Measurements from ENCODE around the gene FARS2.

The FARS2 gene

DNA sequence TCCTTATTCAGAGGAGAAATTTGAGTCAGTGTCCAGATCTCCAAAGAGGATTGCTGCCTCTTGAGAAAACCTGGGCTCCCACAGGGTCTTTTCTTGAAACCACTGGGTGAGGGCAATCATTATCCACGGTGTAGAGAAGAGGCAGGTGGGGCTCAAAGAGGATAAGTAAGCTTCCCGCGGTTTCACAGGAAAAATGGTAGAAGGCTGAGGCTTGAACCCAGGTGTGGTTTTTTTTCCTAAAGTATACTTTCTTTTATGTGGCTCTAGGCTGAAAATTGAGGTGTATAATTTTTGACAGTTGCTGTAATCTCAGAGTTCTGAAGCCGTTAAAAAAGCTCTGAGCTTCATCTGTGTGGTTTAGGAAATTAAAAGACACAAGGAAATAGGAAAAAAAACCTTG, 164.5 kb downstream of the FARS2 start:
- no peak for DNase-seq (ENCODE audit: low spot score)

DNA sequence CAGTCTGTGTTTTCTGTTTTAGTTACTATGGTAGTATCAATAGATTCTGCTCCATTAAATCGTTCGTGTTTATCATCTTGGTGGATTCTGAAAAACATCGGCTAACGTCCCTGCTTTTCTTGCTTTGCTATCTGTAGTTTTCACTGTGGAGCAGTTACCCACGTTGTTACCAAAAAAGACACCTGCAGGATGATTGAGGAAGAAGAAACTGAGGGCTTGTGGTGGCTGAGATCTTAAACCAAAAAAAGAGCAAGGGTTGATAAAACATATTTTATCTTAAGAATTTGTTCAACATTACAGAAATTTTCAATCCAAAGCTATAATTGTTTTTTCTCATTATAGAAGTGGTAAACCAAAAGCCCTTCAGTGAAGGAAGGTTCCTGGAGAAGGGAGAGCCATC, 166.3 kb downstream of the FARS2 start:
- no peak for DNase-seq (ENCODE audit: low spot score)

DNA sequence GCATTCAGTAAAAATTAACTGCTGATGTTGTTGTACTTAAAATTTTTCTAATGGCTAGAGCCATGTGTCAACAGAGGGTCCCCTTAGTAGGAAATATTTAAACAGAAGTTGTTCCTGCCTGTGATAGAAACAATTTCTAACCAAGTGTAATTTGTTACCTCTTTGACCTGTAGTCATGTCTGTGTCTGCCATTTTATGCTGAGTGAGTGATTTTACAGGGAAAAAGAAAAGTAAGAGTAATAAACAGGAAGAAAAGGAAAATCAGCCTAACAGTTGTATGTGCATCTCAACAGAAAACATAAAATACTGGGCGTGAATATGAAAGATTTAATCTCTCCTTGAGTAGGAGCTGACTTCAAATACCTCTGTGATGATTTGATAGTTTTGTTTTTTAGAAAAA, 172.0 kb downstream of the FARS2 start:
- DNase-seq (ENCODE audit: low spot score): no peak

DNA sequence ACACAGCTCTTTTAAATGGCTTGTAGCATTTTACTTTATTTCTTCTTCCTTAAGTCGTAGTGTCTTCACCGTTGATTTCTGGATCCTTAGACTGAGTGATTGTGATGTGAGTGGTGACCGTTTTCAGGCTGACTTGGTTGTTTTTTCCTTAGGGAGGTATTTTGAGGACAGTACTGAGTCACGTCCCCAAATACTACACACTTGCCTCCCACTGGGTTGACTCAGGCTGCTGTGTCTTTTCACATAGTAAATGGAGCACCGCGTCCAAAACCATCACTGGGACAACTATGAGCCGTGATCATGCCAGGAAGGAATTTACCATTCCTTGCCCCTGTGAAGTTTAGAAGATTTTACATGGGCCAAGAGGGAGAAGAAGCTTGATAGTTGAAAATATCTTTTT, 174.1 kb downstream of the FARS2 start:
- DNase-seq (ENCODE audit: low spot score): no peak

DNA sequence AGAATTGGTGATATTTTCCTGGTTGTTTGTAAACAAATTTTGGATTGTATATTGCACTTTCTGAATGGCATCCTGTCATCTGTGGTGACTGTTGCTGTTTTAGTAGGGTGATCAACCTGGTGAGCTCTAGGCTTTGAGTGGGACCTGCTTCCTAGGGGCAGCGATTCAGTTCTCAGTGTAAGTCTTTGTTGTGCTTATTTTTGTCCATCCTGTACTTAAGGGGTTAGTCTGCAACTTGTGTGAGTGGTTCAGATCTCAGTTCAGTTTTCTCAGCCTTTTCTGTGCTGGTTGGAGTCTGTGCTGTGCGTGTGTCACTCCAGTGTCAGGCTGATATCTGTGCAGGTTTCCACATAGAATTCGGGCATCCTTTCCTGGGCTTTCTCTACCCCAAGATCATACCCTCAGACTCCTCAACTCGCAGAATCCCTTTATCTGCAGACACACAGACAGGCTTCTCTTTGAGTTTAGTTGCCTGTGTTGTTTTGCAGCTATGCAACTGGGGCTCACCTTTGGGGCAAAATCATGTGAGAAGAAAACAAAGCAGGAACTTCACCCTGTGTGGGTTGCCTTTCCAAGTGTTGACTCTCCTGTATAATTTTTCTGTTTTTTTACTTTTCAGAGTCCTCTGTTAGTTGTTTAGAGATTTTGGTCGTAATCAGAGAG, 177.7 kb downstream of the FARS2 start:
- DNase-seq (ENCODE audit: low spot score): no peak

DNA sequence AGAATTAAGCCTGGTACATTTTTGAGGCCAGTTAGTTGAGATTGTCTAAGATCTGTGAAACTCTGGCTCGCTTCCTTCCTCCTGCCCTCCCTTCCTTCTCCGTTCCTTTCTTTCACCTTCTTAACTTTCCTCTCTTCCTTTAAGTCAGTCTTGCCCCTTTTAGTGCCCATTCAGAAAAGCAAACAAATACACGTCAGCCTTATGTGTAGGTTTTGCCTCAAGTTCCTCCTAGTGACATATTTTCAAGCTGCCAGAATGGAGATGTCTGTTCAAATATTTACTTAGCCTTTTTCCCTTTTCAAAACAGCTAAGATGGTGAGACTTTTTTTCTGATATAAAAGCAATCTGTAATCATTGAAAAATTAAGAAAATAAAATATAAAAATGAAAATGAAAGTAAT, 178.4 kb downstream of the FARS2 start:
- no peak for DNase-seq (ENCODE audit: low spot score)

DNA sequence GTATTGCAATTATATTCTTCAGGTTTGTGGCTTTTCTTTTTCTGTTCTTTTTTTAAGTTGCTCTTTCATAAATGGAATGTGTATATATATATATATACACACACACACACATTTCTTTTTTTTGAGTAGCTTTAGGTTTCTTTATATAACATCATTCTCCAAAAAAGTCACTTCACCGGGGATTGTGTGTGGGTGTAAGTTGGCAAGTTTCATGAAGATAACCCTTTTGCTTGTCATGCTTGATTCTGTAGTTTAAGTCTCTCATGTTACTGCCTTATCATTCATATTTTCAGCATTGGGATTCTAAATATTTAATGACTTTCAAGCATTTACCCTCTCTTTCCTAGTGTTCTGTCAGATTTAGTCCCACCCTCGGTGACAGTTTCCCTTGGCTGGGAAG, 181.0 kb downstream of the FARS2 start:
- no peak for DNase-seq (ENCODE audit: low spot score)

DNA sequence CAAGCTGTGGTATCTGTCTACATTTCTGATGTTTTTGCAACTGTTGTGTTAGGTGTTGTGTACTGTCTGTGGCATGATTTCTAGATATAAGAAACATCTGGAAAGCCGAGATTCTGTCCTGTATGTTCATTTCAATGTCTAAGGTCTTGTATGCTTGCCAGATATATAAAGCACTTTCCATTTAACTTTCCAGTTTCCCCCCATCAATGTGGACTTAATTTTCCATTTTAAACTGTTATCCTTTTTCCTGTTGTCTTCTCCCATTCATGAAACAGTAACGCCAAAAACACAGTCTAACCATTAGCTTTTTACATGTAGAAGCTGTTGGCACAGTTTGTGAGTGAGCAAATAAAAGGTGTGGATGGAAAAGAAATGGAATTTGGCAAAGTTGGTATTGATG, 181.6 kb downstream of the FARS2 start:
- DNase-seq (ENCODE audit: low spot score): no peak

DNA sequence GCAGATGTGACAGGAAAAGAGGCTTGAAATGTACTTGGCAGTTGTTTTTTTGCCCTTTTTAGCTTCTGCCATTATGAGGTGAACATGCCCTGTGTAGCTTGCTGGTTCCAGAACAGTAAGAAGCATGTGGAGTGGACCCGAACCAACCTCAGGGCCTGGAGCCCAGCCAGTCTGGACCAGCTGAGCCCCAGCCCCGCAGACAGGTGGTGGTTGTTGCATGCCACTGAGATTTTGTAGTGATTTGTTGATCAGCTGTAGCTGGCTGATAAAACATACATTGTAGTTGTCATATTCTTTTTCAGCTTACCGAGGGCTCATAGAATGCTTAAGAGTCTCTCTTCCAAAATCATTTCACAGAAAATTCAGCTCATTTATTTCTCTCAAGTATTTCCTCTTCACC, 182.2 kb downstream of the FARS2 start:
- no peak for DNase-seq (ENCODE audit: low spot score)

DNA sequence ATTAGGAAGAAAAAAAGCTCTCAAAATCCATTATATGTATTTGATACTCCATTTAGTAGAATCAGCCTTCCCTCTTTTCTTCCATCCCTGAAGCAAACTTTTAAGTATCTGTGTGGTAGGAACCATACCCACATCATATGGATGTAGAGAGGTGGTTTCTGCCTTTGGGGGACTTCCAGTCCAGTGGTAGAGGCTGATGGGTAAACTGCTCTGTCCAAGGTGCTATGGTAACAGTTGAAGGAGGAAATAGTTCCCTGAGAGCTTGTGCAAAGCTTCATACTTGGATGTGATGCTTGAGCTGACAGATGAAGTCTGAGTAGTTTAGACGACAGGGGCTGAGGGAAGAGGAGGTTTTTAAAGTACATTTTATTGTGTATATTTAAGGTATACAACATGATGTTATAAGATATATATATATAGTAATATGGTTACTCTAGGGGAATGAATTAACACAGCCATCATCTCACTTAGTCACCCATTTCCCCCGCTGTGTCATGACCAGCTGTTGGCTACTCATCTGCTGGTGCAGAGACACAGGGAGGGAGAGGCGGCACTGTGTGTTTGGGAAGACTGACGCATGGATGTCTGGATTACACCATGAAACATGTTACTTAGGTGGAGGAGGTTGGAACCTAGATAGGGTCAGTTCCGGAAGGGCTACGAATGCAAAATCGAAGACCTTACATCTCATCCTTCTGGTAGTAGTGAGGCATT, 185.2 kb downstream of the FARS2 start:
- no peak for DNase-seq (ENCODE audit: low spot score)

DNA sequence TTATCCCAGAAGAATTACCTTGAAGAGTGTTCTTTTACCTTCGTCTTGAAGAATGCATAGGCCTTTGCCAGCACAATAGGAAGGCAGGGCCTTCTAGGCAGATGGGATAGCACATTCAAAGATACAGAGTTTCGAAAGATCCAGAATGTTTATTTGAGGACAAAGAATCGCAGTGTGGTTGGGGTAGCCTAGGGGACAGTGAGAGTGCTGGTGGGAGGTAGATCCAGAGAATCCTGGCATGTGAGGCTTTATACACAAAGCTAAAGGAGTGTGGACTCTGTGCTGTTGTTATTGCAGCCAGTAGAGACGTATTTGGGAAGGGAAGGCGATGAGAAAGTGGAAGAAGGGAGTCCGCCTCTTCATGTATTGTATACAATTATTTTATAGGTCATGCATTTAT, 186.6 kb downstream of the FARS2 start:
- DNase-seq (ENCODE audit: low spot score): no peak

DNA sequence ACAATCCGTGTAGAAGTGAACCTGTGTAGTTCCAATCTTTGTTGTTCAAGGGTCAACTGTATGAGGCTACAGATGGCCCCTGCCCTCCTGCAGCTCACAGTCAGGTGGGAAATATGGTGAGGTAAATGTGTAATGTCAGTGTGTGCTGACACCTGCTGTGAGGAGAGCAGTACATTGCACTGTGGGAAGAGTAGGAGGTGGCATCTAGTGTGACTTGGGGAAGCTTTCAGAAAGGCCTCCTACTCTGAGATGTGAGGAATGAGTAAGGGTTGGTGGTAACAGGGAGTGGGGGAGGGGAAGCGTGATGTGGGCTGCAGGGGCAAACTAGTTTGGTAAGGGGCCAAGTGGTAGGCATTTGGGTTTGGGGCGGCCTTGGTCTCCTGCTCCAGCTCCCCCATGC, 188.8 kb downstream of the FARS2 start:
- DNase-seq (ENCODE audit: low spot score): no peak

DNA sequence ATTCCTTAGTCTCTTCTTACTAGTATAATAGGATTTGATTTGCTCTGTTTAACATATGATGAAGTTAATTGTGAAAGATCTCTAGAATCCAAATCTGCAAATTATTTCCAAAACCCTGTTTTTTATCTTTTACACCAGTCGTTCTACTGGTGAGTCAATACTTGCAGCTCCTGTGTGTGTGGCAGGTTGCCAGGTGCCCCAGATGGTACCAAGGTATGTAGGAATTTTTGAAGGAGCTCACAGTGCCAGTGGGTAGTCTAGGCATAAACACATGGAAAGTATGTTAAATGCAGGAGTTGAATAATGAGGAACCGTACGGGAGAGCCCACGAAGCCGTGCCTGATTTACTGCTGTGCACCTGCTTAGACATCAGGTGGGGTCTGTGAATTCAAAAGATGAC, 192.2 kb downstream of the FARS2 start:
- DNase-seq (ENCODE audit: low spot score): no peak

DNA sequence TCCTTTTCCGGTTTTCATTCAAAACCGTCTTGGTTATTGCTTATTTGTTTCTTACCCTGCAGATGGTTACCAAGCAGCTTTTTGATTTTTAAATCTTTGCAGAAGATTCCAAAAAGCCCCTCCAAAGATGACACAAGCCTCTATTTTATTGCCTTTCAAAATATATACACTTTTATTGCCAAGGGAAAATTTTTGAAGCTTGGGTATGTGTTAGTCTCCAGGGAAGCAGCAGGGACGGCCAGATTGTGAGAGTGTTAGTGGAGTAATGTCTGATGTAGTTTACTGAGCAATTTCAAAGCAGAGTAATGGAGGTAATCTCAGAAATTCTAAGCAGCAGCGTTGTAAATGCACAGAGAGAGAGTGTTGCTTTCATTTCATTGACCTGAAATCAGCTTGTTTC, 193.8 kb downstream of the FARS2 start:
- DNase-seq (ENCODE audit: low spot score): no peak

DNA sequence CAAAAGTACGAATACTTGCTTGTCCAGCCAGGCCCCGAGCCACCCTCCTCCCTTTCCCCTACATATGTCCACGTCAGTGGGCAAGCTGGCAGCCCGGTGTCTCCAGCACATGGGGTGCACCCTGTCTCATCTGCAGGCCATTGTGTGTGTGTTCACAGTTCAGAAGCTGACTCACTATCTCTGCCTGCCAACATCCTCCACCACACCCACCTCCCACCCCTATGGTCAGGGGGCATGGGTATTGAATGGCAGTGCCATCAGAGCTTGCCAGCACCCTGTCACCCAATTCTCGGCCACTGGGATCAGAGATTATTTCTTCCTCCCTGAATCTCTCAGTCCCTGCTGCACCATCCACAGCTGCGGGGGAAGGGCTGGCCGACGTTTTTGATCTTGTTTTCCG, 195.7 kb downstream of the FARS2 start:
- DNase-seq (ENCODE audit: low spot score): no peak

DNA sequence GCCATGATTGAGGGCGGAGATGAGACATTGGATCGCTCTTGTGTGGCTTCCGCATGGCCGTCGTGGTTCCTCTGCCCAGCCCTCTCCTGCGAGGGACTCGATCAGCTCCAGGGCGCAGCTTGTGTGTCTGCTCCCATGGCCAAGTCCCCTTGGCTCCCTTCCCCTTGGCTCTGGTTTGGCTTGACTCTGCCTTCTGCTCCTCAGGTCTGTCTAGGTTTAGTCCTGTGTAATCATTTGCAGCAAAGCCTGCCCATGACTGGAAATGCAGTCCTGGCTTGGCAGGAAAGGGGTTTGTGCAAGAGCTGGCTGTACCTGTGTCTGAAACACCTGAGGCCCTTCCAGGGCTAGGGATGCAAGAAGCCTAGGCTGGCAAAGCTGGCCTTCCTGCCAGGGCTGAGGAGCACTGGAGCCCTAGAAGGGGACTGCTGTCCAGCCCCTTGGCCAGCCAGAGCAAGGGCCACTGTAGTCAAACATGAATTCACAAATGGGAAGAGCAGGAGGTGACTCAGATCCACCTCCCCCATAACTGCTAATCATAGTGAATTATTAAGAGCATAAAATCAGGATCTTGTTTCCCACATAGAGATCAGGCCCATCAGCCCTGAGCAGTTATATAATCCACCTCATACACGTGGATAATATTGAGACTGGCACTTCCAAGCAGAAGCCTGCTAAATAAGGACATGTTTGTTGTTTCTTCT, 196.8 kb downstream of the FARS2 start:
- DNase-seq (ENCODE audit: low spot score): no peak

DNA sequence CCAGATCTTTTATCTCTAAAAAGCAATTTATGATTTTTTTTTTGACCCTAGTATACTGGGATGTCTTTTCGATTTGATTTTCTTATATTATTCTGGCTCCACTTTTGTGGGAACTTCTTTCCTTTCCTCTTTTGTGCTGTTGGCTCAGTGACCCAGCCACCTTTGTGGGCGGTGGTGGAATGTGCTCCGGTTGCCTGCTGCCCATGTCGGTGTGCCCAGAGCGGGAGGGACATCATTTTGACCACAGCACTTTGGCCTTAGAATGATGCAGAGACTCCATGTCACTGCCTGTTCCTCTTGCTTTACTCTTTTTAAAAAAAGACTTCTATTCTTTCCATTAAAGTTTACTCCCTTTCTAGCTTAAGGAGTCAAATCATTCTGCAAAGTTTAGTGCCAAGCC, 198.0 kb downstream of the FARS2 start:
- no peak for DNase-seq (ENCODE audit: low spot score)

DNA sequence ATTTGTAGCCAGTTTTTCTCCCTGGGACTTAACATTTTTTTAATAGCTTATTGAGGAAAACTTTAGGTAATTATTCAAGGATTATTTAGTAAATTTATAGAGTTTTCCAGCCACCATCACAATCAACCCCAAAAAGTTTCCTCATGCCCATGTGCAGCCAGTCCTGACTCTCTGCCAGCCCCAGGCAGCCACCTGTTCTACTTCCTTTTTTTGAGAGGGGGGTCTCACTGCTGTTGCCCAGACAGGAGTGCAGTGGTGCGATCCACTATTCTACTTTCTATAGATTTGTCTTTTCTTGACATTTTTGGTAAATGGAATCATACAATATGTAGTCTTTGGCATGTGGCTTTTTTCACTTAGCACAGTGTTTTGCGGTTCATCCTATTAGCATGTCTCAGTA, 200.1 kb downstream of the FARS2 start:
- no peak for DNase-seq (ENCODE audit: low spot score)

DNA sequence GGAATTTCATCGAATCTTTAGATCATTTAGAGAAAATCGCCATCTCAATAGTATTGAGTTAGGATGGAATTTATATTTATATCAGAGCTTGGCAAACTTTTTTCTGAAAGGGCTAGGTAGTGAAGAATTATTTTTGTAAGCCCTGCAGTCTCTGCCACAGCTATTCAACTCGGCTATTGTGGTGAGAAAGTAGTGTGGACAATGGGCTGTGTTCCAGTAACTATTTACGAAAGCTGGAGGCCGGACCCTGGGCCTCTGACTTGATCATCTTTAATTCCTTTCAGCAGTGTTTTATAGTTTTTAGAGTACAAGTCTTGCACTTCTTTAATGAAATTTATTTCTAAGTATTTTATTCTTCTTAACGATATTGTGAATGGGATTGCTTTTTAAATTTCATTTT, 201.5 kb downstream of the FARS2 start:
- DNase-seq (ENCODE audit: low spot score): no peak

DNA sequence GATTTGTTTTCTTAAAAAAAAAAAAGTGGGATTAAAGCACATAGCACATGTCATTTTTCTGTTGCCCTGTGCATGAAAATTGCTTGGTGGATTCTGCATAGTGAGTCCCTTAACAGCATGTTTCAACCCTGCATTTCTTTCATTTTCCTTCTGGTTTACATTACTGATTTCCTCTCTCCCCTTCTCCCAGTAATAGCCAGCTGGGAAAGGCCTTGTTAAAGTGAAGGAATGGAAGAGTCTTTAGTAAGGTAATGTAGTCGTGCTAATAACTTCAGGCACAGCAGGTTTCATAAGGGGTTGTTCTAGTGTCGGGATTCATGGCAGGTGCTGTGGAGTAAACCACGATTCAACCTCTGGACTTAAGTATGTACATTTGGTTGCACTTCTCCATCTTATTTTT, 202.4 kb downstream of the FARS2 start:
- no peak for DNase-seq (ENCODE audit: low spot score)

DNA sequence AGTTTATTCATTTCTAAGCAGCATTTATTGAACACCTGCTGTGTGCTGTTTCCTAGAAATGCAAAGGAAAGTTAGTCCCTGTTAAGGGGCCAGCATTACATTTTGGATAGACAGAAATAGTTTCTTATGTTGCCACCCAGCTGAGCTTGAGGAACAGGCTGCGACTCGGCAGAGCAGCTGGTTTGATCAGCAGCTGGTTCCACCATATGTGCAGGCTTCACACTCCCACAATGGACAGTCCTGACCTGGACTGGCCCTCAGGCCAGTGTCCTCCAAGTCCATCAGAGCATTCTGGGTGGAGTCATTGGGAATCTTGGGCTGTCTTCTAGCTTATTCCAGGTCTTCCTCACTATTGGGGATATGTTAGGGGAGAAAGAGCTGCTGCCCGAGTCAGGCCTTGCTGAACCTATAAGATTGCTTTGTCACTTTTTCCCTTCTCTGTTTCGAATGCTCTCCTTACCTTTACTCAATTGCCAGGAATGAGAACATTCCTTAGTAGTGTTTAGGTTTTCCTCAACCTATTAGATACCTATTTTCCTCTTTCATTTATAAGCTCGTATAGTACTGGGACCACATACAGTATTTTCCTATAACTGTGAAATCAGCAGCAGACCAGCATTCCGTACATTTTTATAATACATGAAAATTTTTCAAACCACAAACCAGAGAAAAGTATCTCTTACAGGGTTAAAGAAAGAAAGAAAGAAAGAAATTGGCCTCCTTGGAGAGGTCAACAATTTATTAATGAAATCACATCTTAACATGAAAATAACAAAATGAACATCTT, 203.0 kb downstream of the FARS2 start:
- DNase-seq (ENCODE audit: low spot score): no peak

DNA sequence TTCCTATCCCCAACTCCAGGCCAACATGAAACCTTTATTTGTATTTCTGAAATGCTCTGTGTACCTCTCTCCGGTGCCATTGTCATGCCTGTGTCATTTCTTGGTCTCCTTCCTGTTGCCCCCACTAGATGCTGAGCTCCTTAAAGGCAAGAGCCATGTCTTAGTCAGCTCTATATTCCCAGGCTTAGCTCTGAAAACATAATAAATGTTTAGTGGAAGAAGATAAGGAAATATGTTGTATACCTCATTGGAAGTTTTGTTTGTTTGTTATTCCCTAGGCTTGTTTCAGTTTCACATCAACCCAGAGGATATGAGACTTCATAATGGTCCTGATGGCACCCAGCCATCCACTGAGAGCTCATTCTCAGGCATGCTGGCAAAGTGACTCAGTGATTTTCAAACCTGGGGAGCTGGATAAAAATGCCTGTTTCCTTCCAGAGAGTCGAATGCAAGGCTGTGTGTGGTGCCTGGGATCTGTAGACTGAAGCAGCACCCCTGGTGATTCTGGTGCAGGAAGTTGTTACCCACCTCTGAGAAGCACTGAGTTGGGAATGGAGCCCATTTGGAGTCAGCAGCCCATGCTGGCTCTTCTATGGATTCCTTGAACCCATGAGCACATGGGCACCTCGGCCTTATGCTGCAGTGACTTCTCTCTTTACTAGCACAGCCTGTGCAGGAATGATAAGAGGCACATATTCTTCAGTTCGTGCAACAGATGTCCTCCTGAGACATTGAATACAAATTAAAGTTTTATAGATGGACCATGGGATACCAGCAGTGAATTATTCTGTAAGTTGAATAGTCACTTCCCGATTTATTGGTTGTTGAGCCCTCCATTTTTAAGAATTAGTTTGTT, 205.2 kb downstream of the FARS2 start:
- no peak for DNase-seq (ENCODE audit: low spot score)
